GM13976 (cell line): ENCODE data around the gene WNT3A.

Experiments
- DNase-seq: peaks from one replicate; pipeline ENCODE4 v3.0.0; 2012; ENCODE audit warnings: low spot score
- CTCF ChIP-seq: IDR thresholded peaks from 2 replicates; pipeline ENCODE4 v1.5.1; 2012; ENCODE audit warnings: borderline replicate concordance, mild to moderate bottlenecking; ENCODE audit not compliant: insufficient read depth; ENCODE audit errors: extremely low read depth, missing control alignments, control extremely low read depth
- in situ Hi-C: fragments of 300-500 bp; cut with MboI; formaldehyde crosslinking; loops from one replicate; pipeline ENCODE4 v1.12.0; 2022; ENCODE audit warnings: low sequenced_read_pairs, mixed read lengths, inconsistent platforms; ENCODE audit not compliant: unreplicated experiment

Gene WNT3A

DNA sequence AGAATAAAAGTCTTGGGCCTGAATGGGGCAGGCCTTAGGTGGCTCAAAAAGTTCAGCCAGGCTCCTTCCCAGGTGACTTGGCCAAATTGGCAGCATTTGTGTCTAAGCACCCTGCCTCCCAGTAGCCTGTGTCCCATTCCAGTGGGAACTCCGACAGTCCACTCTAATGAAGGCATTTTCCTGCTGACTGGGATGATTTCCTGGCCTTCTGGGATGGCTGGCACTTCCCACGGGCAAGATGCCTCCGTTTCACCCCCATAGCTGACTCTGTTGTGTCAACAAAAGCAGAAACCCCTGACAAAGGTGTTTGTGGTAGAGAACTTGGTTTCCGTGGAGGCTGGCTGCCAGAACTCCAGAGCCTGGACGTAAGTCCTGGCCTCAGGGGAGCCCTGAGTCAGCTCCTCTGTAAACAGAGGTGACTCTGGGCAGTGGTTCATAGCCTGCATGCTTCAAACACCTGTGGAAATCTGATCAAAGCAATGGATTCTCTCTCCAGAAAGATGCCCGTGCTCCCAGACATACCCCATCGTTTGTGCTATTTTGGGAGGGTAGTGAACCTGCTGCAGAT is 36.6 kb downstream of the WNT3A start:
- TF ChIP-seq CTCF = no peak
- DNase-seq = no peak
- in situ Hi-C loops = no loop called here

GRCh38 chr1:228044961-228045360 is 38.2 kb downstream of the WNT3A start:
- DNase-seq = no peak
- in situ Hi-C loops = no loop called here
- no peak for TF ChIP-seq CTCF

DNA sequence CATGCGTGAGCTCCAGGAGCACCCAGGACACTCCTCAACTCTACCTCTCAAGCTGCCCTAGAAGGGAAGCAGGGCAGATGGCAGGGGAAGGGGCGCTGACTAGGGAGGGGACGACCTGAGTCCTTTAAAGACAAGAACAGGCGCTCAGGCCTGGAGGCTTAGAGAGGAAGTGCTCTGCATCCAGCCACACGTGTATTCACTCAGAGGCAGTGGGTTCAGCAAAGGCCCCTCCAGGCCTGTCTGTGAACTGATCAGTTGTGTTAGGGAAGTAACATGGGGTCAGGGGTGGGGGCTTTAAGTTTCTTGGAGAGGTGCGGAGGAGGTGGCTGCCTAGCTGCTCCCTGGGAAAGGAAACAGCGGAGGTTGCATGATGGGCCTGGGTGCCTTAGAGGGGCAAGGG is 38.6 kb downstream of the WNT3A start:
- no peak for TF ChIP-seq CTCF
- in situ Hi-C loops = no loop called here
- no peak for DNase-seq

- no peak for DNase-seq
- TF ChIP-seq CTCF = no peak
- in situ Hi-C loops = no loop called here
Observed at GRCh38 chr1:228045871-228046270, 39.1 kb downstream of the WNT3A start.

DNA sequence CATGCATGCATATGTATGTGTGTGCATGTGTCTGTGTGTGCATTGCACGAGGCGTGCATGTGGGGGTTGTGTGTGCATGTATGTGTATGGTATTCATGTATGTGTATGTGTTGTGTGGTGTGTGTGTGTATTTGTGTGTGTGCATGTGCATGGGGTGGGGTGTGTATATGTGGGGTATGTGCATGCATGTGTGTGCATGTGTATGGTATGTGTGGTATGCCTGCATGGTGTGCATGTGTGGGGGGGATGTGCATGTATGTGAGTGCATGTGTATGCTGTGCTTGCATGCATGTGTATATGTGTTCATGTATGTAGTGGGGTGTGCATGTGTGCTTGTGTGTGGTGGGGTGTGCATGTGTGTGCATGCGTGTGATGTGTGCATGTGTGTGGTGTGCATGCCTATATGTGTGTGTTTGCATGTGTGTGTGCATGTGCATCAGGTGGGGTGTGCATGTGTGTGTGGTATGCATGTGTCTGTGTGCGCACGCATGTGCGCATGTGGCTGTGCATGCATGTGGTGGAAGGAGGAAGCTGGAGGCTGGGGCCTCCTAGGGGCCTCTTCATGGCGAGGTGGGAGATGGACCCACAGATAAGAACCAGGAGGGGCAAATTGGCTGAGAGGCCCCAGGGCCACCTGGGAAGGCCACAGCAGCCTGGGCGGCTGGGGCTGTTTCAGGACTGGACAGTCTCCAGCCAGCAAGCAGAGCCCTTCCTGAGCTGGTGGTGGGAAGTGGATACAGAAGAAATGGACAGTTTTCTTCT is 39.8 kb downstream of the WNT3A start:
- in situ Hi-C loops = no loop called here
- TF ChIP-seq CTCF = no peak
- no peak for DNase-seq

GRCh38 chr1:228047183-228047466 is 40.3 kb downstream of the WNT3A start:
- no peak for DNase-seq
- in situ Hi-C loops = no loop called here
- no peak for TF ChIP-seq CTCF
